Measurements from ENCODE around the gene MEP1A.

Gene MEP1A

GRCh38 chr6:46776070-46776712, 17.0 kb upstream of the MEP1A start:
- DNase-seq (ENCODE audit: low read depth) = no peak

- no peak for DNase-seq (ENCODE audit: low read depth)
Observed at GRCh38 chr6:46777476-46778346, 15.5 kb upstream of the MEP1A start.

GRCh38 chr6:46781478-46782378, 11.5 kb upstream of the MEP1A start:
- DNase-seq (ENCODE audit: low read depth) = no peak

- DNase-seq (ENCODE audit: low read depth) = no peak
Observed at GRCh38 chr6:46784535-46784934, 8.7 kb upstream of the MEP1A start.

GRCh38 chr6:46787871-46788540, 5.2 kb upstream of the MEP1A start:
- DNase-seq (ENCODE audit: low read depth) = no peak

GRCh38 chr6:46788791-46789190, 4.4 kb upstream of the MEP1A start:
- no peak for DNase-seq (ENCODE audit: low read depth)

- no peak for DNase-seq (ENCODE audit: low read depth)
Observed at GRCh38 chr6:46789434-46790354, 3.5 kb upstream of the MEP1A start.

GRCh38 chr6:46790355-46790874, 2.8 kb upstream of the MEP1A start:
- DNase-seq (ENCODE audit: low read depth) = no peak

- DNase-seq (ENCODE audit: low read depth) = no peak
Observed at GRCh38 chr6:46792635-46793034, 554 bp upstream of the MEP1A start.

- DNase-seq (ENCODE audit: low read depth) = no peak
Observed at GRCh38 chr6:46794068-46794467, 879 bp downstream of the MEP1A start.

GRCh38 chr6:46795816-46796215, 2.6 kb downstream of the MEP1A start:
- no peak for DNase-seq (ENCODE audit: low read depth)

- no peak for DNase-seq (ENCODE audit: low read depth)
Observed at GRCh38 chr6:46796848-46797580, 3.8 kb downstream of the MEP1A start.

- no peak for DNase-seq (ENCODE audit: low read depth)
Observed at GRCh38 chr6:46799657-46800056, 6.5 kb downstream of the MEP1A start.

GRCh38 chr6:46808806-46809205, 15.6 kb downstream of the MEP1A start:
- no peak for DNase-seq (ENCODE audit: low read depth)

GRCh38 chr6:46815130-46815529, 21.9 kb downstream of the MEP1A start:
- DNase-seq (ENCODE audit: low read depth) = no peak

- DNase-seq (ENCODE audit: low read depth) = no peak
Observed at GRCh38 chr6:46816626-46817025, 23.4 kb downstream of the MEP1A start.

- no peak for DNase-seq (ENCODE audit: low read depth)
Observed at GRCh38 chr6:46819561-46819960, 26.4 kb downstream of the MEP1A start.

- no peak for DNase-seq (ENCODE audit: low read depth)
Observed at GRCh38 chr6:46821458-46821881, 28.3 kb downstream of the MEP1A start.

- no peak for DNase-seq (ENCODE audit: low read depth)
Observed at GRCh38 chr6:46828939-46829338, 35.8 kb downstream of the MEP1A start.

- DNase-seq (ENCODE audit: low read depth) = no peak
Observed at GRCh38 chr6:46832816-46833215, 39.6 kb downstream of the MEP1A start.
